NCI-H446 (cell line): Measurements from ENCODE around the gene SLC49A4.

ENCODE experiments used
- DNase-seq, 2 experiments: peaks; one replicate each; lab custom pipeline; 2025; lab: John Stamatoyannopoulos, UW

The SLC49A4 gene

DNA sequence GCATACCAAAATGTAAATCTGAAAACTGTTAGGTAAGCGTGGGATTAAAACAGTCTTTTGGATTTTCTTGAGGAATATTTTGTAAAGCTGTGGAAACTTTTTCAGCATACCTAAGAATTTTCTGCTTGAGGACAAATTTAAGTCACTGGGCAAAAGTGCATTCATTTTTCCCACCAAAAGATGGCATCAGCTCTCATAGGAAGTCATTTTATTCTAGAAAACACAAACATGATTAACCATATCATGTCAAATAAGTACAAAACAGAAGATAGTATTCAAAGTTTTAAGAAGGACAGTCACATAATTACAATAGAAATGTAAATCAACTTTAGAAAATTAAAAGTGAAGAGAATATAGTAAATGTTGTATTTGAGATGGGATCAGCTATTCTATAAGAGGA, 63.5 kb downstream of the SLC49A4 start:
- DNase-seq: peak; percentile 4

DNA sequence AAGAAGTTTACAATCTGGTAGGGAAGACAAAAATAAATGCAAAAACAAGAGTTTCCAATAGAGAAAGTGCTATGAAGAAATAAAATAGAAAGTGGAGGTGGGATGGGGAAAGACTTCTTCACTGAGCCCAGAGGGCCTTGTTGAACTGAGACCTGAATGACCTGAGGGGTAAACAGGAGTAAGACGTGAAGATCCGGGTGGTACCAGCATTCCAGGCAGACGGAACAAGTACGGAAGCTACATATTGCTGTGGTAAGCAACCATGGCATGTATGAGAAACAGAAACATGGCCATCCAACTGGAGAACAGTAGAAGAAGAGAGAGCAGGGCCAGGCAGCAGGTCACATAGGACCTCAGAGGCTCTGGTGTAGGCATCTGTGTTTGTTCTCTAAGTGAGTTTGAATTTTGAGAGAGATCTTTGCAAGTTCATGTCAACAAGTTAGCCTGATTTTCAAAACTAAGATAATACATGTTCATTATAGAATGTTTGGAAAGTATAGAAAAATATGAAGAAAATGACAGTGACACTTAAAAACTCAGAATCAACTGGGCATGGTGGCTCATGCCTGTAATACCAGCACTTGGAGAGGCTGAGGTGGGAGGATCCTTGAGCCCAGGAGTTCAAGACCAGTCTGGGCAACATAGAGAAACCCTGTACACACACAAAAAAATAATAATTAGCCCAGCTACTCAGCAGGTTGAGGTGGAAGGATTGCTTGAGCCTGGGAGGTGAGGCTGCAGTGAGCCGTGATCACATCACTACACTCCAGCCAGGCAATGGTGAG, 64.3 kb downstream of the SLC49A4 start:
- no peak for DNase-seq

DNA sequence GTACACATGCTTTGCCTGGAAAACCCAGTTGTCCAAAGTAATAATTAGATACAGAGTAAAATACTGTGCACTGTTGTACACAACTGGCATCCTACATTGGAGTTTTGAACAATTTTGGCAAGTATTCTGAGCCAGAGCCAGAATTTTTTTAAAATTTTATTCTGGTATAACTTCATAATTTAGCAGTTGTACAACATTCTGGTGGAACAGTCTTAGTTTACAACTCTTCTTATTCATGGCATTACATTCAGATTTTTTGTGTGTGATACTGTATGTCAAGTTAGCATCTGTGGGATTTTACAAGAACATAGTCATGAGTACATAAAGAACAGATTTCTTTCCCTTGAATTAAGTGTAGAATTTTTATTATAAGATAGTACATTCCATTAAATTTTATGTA, 67.5 kb downstream of the SLC49A4 start:
- no peak for DNase-seq

DNA sequence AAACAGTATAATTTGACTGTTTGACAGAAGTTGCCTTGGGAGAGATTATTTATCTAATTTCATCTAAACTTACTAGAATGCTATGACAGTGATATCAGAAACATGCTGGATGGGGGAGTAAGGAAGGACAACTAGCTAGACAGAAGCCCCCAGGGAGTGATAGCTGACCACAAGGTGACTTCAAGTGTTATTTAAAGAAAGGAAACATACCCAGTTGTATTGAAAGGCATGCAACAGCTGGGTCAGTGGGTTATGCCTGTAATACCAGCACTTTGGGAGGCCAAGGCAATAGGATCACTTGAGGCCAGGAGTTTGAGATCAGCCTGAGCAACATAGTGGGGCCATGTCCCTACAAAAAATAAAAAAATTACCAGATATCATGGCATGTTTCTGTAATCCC, 69.6 kb downstream of the SLC49A4 start:
- no peak for DNase-seq

DNA sequence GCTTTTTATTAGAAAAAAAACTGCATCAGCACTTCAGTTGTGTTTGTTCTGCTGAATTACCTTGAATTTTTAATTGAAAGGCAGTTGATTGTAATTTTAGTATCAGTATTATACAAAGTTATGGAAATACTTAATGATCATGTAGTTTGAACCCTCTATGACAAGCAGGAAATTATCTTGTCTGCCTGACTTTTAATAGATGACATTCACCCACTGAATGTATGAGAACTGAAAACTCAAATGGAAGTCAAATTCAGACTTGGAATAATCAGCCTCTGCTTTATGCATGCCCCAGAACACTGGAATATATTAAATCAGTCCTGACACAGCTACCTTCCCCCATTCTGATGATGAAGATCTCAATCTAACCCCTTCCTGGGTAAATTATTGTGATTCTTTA, 73.5 kb downstream of the SLC49A4 start:
- no peak for DNase-seq

DNA sequence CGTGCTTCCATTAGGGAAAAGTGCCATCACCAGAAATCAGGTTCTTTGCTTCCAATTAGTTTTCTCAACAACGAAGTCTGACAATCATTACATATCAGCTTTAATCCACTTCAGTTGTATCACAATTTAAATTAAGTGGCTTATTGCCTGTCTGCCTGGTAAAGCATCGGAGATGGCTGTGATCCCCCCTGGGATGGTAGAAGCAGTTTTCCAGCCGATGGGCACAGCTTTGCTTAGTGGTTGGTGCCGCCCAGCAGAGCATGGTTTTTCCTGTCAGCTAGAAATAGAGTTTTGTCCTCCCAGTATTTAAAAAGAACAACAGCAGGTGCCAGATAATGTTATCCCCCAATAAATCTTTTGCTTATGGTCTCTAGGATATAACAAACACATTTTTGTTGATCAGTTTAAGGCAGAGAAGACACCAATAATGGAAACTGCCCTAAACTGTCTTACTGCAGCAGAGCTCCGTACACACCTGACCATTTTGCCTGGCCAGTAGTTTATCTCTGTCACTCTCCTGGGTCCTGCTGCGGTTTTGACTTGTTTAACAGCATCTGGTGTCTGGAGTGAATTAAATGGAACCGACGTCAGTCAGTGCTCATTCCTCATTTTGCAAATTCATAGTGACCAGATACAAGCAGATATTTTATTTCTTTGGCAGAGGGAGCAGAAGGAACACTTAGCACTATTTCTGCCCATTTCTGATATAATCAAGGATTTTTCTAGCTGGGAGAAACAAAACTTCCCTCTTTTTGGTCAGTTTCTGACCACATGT, 79.1 kb downstream of the SLC49A4 start:
- no peak for DNase-seq

DNA sequence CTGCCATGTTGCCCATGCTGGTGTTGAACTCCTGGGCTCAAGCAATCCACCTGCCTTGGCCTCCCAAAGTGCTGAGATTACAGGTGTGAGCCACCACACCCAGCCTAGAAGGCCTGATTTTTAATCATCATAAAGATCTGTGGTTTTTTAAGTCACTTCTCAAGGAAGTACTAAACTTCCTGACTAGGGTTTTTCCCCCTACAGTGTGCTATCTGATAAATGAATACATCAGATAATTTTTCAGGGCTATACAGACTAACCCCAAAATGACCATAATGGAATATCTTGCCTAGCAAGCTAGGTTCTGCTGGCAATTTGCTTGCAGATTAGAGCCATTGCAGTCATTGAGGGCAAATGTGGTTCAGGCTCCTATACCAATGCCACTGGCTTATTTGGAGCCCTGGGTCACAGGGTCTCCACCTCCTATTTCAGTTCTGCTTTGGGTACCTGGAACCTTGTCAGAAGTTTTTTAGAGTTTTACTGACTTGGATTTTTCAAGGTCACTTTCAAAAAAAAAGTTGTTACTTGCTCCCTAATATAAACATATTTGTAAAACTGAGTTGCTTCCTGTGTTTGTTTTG, 80.8 kb downstream of the SLC49A4 start:
- DNase-seq: no peak

DNA sequence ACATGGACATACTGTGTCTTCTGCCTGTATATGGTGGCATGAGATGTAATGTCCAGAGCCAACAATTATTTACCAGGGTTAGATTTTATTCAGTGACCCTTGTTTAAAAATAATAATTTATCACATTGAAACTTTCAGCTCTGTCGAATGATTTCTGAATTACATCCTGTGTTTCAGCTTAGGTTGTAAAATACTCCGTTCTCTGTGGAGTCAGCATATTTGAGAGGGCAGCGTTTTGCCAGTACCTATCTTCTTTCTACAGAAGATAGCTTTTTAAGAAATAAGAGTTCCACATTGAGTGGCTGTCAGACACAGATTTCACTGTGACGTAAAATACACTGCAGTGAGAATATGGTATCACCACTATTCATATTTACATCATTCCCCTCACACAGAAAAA, 85.3 kb downstream of the SLC49A4 start:
- DNase-seq: no peak

DNA sequence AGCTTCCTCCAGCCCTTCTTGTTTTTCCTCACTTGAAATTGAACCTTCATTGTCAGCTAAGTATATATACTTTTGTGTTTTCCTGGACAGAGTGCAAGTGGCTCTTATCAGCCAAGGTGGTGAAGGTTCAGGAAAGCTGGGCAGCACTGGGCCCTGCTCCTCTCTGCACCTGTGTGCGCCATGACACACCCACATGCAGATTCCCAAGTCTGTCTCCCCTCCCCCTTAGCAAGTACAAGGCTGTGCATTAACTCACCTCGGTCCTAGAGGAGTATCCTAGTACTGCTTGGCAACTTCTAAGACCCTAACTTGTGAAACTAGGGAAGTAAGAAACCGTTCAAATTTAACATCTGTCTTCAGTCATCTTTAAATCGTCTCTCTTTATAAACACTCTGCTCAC, 85.8 kb downstream of the SLC49A4 start:
- no peak for DNase-seq

DNA sequence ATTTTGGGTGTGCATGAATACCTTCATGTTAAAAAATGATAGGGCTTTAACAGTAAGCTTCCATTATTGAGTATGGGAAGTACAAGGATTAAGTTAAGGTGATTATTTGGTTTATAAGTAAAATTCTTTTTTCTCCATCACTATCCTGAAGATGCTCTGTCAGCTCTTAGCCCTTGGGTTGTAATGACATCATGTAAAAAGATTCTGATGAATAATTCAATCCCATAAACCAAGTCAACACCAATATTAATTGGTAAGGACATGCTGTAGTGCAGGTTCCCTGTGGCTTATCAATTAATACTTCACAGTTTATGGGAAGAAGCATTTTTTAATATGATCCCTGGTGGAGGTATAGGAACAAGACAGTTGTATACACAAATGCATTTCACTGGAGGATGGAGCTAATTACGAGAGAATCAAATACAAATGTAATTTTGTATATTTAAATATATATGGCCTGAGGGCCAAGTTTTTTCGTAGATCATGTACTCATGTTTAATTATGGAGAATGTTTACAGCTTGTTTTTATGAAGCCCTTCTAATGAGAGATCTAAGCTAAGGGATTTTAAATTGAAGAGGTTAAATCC, 87.6 kb downstream of the SLC49A4 start:
- no peak for DNase-seq

DNA sequence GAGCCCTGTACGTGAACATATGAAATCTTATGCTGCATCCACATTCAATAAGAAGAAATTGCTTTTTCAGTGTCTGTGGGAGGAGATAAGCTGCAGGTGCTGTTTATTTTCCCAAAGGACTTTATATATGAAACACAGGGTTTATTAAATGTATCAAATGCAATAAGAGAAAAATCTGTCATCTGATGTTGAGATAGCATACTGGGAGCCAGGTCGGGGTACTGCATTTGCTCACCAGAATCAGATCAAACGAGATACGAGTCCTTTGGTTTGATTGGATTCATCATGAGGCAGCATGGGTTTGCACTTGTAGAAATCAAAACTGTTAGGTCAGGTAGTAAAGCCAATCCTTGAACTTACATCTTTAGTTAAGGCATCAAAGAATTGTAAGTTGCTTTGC, 91.4 kb downstream of the SLC49A4 start:
- DNase-seq: no peak

DNA sequence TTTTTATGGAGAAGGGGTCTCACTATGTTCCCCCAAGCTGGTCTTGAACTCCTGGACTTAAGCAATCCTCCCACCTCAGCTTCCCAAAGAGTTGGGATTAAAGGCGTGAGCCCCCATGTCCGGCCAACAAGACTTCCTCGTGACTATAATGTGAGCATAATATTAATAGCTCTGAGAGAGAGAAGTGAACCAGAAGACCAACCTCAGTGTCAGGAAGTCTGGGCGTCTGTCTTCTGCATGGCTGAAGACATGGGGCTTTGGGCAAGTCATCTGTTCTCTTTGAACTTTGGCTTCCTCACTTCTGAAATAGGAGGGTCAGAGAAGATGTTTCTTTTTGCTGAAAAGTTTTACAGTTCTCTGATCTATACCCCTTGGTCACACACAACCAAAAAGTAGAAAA, 92.1 kb downstream of the SLC49A4 start:
- no peak for DNase-seq

DNA sequence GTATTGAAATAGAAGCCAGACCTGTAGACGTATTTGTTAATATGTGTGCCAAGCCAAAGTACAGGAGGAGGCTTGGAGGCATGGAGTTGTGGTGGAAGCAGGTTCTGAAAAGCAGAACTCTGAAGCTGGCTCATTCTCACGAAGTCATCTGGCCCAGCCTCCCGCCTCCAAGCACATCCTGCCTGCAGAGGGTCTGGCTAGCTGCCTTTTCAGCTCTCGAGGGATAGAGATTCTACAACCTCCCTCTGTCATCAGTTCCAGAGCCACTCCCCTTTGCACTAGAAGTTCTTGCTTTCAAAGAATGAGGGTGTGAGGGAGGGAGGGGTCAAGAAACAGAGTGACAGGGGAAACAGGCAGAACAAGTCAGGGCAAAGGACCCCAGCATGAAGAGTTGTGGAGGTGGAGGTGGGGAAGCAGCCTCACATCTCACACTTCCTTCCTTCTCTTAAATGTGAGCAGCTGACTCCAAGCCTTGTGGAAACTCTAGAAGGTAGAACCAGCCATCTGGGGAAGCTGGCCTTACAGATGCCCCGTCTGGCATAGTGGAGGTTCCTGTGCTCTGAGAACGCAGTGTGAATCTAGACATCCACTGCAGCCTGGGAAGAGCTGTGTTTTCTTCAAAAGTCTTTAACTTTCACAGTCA, 95.3 kb downstream of the SLC49A4 start:
- peak; percentile 90 to 94 for DNase-seq

DNA sequence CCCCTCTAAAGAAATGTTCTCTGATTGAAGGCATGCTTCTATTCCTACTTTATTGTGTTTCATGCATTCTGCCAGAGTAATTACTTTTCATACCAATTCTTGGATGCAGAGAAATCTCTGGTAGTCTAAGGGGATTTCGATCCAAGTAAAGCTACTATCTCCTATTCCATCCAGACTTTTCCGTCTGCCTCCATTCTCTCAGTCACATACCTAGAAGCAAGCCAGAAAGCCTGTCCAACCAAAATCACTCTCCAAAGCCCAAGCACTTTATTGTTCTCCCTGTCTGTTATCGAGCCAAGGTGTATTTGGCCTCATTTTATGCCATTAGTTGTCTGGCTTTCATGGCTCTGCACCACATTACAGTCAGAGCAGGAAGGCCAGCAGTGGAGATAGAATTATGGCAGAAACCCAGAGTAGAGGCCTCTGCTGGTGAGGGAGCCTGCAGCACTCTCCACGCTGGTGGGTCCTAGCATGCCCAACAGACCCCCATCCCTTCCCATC, 95.9 kb downstream of the SLC49A4 start:
- DNase-seq: peak; percentile 65 to 68

DNA sequence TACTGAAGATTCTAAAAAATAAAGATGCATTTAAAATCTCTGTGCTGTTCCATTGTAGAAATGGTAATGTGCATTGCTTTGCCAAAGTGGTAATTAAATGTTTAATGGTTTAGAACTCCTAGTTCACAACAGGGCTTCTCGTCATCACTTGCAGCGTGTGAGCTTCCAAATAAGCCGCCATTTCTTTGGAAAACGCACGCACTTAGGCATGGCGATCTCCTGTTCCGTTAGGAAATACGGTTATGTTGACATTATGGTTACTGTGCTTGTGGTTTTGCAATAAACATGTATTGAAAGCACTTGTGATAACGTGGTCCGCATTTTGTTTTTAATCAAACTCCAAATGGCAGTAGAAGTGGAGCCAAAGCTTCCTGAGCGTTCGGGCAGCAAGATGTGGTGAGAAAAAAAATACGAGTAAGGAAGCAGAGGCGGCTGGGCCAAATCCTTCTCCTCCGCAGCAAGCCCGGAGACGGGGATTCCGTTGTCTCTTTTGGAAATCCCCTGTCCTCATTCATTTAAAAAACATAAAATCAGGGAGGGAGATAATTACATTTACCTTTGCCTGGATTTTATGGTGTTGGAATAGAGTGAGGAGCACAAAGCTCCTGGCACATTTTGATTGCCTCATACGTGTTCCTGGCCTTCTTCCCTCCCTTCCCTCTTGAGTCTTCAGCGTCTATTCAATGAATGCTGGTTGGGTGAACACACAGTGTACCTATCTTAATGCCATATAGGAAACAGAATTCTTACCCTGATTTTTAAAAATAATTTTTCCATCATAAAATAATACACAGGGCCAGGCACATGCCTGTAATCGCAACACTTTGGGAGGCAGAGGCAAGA, 97.5 kb downstream of the SLC49A4 start:
- peak; percentile 34 to 35 for DNase-seq

DNA sequence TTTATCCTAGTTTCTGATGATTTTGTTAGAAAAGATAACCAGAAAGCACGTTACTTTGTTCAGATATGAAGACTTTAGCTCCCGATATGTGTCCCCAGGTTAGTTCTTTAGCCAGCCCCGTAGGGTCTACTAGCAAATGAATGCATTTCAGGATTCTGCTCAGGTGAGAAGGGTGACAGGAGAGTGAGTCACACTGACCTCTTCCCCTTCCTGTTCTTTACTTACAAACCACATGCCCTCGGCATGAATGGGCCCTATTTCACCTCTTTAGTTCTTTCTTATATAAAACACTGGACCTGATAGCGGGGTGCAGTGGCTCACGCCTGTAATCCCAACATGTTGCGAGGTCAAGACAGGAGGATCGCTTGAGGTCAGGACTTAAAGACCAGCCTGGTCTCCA, 98.4 kb downstream of the SLC49A4 start:
- DNase-seq: no peak

DNA sequence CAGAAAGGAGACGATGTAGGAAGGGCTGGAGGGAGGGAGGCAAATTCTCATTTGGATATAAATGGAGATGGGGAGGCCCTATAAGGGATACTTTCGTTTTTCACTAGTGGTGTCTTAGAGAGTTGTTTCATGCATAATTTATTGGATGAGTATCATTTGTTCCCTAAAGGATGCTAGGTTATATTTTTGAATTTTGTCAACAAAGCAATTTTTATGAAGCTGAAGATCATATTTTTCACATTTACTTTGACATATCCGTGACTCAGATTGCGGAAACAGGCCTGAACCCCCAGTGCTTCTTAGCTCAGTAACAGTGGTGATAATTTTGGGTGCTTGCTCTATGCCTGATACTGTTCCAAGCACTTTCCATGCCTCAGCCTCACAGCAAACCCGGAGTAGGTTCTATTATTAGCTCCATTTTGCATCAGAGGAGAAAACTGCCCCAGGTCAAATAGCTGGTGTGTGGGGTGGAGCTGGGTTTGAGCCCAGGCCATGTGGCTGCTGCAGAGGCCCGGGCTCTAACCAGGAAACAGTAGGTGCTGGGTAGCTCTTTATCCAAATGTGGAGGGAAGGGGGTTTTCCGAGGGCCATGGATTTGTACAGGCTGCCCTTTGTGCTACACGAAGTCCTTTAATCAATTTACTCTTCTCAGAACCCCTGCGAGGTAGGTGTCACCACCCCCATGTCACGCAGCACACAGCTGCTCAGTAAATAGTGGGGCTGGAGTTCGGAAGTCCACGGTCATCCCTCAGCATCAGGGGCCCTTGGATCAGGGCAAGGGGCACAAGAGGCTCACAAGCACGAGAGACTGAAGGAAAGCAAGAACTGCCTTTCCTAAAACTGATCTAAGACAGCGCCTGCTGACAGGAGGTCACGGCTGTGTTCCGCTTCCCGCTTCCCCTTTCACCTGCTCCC, 99.1 kb downstream of the SLC49A4 start:
- no peak for DNase-seq

DNA sequence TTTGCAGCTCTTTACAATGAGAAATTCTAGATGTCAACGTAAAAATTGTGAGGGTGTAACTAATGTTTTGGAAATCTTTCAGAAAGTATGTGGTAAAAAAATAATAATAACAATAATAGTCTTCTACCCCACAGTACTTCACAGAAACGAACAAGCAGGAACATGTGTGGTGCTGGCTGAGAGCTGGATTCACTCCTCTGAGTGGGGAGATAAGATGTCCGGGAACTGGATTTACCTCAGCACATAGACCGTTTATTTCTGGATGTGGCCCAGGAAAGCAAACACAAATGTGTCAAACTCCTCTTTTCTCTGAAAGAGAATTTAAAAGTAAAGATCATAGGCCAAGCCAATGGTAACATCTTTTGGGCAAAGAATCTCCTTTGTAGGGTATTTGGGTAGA, 103.4 kb downstream of the SLC49A4 start:
- no peak for DNase-seq

DNA sequence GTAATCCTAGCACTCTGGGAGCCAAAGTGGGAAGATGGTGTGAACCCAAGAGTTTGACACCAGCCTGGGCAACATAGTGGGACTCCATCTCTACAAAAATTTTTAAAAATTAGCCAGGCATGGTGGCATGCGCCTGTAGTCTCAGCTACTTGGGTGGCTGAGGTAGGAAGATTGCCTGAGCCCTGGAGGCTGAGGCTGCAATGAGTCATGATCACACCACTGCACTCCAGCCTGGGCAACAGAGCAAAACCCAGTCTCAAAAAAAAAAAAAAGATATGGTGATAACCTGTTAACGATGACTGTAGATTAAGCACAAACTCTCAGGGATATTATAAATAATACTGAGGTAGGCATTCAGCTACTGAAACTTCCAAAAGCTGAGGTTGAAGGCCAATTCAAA, 107.5 kb downstream of the SLC49A4 start:
- no peak for DNase-seq

DNA sequence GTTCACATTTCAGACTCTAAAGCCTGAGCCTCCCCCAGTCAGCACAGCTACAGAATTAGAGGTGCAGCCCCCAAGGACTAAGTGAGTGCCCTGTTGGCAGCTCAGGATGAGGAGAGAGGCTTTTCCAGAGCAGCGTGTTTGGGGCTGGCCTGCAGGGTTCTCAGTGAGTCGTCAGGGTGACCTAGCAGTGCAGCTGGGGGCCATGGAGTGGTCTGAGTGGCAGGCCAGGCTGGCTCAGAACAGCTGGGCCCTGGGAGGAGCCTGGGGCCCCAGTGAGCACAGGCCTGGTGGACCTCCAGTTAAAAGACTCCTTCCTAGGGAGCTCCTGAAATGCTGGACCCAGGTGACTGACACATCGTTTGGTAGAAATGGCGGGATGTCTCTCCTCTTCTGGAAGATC, 108.3 kb downstream of the SLC49A4 start:
- no peak for DNase-seq
